22Rv1 (cell line): ENCODE results near the gene ZNF385C.

Experiments used
- H3K27ac ChIP-seq: fragments of 450-650 bp; 2 replicates; pipeline ENCODE4 v1.5.1; 2017
- ZFX ChIP-seq: fragments of 450-650 bp; IDR thresholded peaks from 2 replicates; pipeline ENCODE4 v1.6.1; 2017; ENCODE audit warnings: antibody characterized with exemption, borderline replicate concordance
- TF ChIP-seq, protein P1 (sequence below): fragments of 450-650 bp; IDR thresholded peaks from 2 replicates; pipeline ENCODE4 v1.5.1; 2017; ENCODE audit warnings: mild to moderate bottlenecking

Gene ZNF385C

GRCh38 chr17:42047343-42047742 is 50.9 kb downstream of the ZNF385C start:
- TF ChIP-seq, protein P1, sequence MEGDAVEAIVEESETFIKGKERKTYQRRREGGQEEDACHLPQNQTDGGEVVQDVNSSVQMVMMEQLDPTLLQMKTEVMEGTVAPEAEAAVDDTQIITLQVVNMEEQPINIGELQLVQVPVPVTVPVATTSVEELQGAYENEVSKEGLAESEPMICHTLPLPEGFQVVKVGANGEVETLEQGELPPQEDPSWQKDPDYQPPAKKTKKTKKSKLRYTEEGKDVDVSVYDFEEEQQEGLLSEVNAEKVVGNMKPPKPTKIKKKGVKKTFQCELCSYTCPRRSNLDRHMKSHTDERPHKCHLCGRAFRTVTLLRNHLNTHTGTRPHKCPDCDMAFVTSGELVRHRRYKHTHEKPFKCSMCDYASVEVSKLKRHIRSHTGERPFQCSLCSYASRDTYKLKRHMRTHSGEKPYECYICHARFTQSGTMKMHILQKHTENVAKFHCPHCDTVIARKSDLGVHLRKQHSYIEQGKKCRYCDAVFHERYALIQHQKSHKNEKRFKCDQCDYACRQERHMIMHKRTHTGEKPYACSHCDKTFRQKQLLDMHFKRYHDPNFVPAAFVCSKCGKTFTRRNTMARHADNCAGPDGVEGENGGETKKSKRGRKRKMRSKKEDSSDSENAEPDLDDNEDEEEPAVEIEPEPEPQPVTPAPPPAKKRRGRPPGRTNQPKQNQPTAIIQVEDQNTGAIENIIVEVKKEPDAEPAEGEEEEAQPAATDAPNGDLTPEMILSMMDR, result no peak
- no peak for TF ChIP-seq ZFX
- H3K27ac ChIP-seq, result no peak overlapping the region

DNA sequence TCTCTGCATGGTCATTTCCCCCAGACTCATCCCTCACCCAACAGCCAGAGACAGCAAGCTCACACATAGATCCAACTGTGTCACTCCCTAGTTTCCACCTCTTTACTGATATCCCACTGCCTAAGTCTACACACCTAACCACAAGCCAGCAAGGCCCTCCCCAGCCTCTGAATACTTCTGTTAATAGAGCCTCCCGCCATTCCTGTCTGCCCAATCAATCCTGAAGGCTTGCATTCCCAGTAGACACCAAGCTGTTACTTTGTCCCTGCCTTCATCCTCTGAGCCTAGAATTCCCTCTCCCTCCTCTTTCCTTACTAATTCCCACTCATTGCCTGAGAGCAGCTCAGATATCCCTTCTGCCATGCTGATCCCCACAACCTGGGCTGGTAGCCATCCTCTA is 52.6 kb downstream of the ZNF385C start:
- TF ChIP-seq, protein P1, result no peak
- no peak for TF ChIP-seq ZFX
- no peak overlapping the region for H3K27ac ChIP-seq

GRCh38 chr17:42042598-42043319 is 55.5 kb downstream of the ZNF385C start:
- H3K27ac ChIP-seq, result no peak overlapping the region
- TF ChIP-seq, protein P1, result no peak
- no peak for TF ChIP-seq ZFX

GRCh38 chr17:42041619-42042018 is 56.7 kb downstream of the ZNF385C start:
- TF ChIP-seq ZFX, result no peak
- TF ChIP-seq, protein P1, result no peak
- H3K27ac ChIP-seq, result no peak overlapping the region

- TF ChIP-seq, protein P1, result no peak
- TF ChIP-seq ZFX, result no peak
- H3K27ac ChIP-seq, result no peak overlapping the region
Observed at GRCh38 chr17:42040818-42041217, 57.5 kb downstream of the ZNF385C start.

DNA sequence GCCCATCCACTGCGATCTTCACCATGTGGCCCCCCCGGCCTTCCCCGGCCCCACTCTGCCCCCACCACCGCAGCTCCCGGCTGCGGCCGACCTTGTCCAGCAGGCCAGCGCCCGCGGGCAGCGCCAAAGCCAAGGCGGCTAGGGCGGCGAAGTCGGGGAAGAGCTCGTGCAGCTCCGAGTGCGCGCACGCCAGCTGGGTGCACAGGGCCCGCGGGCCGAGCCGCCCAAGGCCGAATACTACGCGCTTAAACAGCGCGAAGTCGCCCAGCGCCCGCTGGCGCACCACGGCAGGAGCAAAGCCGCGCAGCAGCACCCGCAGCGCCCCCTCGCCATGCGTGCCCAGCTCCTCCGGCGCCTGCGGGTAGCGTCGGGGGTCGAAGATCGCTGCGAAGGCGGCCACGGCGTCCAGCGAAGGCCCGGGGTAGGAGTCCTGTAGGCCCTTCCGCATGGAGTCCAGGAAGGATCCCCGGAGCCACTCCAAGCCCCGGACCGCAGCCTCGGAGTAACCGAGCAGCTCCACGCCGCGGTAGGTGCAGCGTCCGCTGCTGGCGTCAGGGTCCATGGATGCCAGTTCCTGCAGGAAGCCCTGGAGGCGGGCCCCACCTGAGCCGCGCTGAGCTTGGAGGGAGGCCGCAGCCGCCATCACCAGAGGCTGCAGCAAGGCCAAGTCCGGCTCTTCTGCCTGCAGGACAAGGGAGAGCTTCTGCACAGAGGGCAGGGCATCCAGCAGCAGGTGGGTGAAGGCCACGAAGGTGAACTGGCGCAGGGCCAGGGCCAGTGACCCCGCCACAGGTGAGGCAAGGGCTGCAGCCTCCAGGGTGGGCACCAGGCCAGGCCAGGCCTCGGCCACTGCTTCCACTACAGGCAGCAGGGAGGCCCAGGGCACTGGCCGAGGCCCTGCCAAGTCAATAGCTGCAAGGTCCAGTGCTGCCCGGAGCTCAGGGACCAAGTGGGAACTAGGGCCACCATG is 58.2 kb downstream of the ZNF385C start:
- TF ChIP-seq, protein P1, result no peak
- TF ChIP-seq ZFX, result no peak
- no peak overlapping the region for H3K27ac ChIP-seq
